ENCODE data around the gene PLPP7. TPM values are rescaled to one million over a fixed set of nuclear protein-coding genes. Genes with fewer than 3 reads are reported as not detected.

PLPP7 gene
- total RNA-seq, 1 donor from 2014 or later: 3.6 TPM

- DNase-seq (ENCODE audit: low read depth, low spot score): no peak
Observed at GRCh38 chr9:131303381-131304321, 14.1 kb downstream of the PLPP7 start.

GRCh38 chr9:131304676-131305355, 15.3 kb downstream of the PLPP7 start:
- no peak for DNase-seq (ENCODE audit: low read depth, low spot score)

DNA sequence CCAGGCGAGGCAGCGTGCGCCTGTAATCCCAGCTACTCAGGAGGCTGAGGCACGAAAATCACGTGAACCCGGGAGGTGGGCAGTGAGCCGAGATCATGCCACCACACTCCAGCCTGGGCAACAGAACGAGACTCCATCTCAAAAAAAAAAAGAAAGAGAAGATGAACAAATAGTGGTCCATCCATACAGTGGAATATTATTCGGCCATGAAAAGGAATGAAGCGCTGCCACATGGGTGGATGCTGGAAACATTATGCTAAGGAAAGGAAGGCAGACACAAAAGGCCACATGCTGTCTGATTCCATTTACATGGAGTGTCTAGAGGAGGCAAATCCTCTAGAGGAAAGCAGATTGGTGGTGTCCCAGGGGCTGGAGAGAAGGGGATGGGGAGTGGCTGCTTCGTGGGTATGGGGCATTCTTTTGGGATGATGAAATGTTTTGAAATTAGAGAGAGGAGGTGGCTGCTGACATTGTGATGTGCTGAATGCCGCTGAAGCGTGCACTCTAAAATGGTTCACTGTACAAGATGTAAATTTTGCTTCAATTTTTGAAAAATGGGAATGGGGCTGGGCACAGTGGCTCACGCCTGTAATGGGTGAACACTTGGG, 17.0 kb downstream of the PLPP7 start:
- no peak for DNase-seq (ENCODE audit: low read depth, low spot score)

GRCh38 chr9:131307974-131308373, 18.5 kb downstream of the PLPP7 start:
- no peak for DNase-seq (ENCODE audit: low read depth, low spot score)

- DNase-seq (ENCODE audit: low read depth, low spot score): no peak
Observed at GRCh38 chr9:131308452-131308851, 18.9 kb downstream of the PLPP7 start.

- DNase-seq (ENCODE audit: low read depth, low spot score): no peak
Observed at GRCh38 chr9:131308906-131309529, 19.5 kb downstream of the PLPP7 start.

DNA sequence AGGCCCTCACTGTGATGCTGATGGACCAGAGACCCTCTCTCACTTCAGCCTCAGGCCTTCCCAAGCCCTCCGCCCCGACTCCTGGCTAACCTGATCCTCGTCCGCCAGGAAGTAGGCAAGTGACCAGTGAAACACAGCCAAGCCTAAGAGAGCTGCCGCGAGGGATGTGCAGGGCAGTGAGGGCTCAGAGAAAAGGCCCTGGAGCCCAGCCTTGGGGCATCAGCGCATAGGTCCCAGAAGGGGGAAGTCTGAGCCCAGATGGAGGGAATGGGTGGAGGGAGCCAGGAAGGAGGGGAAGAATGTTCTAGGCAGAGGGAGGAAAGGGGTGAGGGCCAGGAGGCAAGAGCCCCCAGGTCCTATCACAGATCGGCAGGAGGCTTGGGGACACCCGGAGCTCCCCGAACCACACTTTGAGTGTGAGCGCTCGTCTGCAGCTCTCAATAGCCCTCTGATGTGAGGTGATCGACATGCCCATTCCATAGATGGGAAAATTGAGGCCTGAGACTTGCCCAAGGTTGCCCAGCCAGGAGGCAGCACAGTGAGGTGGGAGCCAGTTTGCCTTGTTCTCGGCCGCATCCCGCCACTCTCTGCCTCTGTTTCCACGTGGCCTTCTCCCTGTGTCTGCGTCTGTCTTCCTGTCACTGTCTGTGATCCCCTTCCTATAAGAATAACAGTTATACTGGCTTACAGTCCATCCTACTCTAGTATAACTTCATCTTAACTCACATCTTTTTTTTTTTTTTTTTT, 20.2 kb downstream of the PLPP7 start:
- DNase-seq (ENCODE audit: low read depth, low spot score): no peak

- no peak for DNase-seq (ENCODE audit: low read depth, low spot score)
Observed at GRCh38 chr9:131310833-131311554, 21.5 kb downstream of the PLPP7 start.

GRCh38 chr9:131312246-131312645, 22.7 kb downstream of the PLPP7 start:
- DNase-seq (ENCODE audit: low read depth, low spot score): no peak

DNA sequence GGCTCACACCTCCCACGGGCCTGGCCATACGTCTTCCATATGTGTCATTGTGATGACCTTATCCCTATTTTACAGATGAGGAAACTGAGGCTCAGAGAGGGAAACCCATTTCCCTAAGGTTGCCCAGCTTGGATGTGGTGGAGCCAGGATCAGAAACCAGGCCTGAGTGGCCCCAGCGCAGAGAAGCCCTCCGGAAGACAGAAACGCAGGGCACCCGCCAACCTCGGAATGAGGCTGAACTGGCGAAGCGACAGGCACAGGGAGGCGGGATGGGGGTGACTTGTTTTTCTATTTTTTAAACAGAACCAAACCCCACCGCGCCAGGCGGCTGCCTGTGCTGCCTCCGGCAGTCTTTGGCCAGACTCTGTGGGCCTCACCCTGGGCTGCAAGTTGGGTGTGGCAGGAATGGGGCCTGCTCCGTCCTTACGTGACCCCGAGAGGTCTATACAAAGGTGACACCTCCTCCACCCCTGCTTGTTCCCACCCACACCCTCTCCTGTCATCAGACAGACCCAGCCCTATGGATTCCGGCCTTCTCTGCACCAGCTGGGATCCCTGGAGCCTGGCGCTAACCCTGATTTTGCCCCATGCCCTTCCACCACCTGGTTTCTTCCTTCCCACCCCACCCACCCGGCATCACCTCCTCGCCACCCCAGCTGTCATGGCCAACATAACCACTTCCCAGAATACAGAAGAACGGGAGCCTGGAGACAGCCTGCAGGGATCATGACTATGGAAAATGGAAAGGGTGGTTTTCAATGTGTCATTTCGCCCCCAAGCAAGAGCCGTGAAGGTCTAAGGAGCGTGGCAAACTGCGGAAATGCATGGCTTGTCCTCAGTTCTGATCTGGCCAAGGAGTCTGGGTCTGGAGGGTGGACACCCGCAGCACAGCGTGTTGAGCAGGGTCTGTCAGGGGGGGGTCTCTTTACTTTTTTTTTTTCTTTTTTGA, 23.6 kb downstream of the PLPP7 start:
- no peak for DNase-seq (ENCODE audit: low read depth, low spot score)

GRCh38 chr9:131318231-131319085, 28.9 kb downstream of the PLPP7 start:
- no peak for DNase-seq (ENCODE audit: low read depth, low spot score)

DNA sequence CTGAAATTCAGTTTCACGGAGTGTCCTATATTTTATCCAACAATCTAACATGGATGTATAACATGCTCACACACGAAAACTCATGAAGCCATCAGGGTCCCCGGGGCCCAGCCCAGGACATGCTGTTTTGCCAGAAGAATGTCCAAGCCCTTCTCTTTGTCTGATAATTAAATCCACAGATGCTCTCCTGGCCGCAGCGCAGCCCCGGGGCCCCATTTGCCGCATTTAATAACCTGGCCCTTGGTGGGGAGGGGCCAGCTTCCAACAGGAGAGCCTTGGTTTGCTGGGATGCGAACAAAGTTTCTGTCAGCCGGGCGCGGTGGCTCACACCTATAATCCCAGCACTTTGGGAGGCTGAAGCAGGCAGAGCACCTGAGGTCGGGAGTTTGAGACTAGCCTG, 30.0 kb downstream of the PLPP7 start:
- no peak for DNase-seq (ENCODE audit: low read depth, low spot score)

DNA sequence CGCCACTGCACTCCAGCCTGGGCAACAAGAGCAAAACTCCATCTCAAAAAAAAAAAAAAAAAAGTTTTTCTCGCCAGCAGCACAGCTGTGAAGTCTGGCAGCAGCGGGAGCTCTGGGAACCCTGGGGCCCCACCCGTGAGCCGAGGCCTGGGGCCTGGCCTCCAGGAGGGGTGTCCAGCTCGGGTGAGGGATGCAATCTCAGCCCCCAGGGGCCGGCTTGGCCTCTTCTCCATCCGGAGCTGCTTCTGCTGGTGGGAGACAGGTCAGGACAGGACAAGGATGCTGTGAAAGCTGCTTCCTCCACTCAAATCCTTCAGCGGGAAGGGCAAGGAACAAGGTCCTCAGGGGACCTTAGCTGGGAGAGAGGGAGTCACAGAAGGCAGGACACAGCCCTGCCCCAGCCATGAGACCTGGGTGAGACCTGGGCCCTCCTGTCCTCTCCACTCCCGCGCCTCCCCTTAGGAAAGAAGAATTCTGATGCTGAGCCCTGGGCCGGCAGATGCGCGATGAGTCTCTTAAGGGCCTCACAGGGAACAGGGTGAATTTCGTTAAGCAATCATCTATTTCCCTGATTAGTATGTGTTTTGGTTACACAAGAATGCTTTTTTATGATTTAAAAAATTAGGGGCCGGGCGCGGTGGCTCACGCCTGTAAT, 30.6 kb downstream of the PLPP7 start:
- DNase-seq (ENCODE audit: low read depth, low spot score): no peak

DNA sequence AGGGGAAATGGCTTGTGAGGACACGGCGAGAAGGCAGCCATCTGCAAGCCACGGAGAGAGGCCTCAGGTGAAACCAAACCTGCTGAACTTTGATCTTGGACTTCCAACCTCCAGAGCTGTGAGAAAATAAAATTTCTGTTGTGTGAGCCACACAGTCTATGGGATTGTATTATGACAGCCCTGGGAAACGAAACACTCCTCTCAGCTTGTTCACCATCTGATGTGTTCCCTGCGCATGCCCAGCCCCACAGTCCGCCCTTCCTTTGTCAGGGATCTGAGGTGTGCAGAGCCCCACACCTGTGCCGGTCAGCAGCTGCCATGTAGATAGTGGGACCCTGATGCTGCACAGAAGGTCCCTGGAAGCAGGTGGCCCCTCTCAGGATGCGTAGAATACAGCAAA, 34.1 kb downstream of the PLPP7 start:
- no peak for DNase-seq (ENCODE audit: low read depth, low spot score)

- no peak for DNase-seq (ENCODE audit: low read depth, low spot score)
Observed at GRCh38 chr9:131324736-131325679, 35.5 kb downstream of the PLPP7 start.

DNA sequence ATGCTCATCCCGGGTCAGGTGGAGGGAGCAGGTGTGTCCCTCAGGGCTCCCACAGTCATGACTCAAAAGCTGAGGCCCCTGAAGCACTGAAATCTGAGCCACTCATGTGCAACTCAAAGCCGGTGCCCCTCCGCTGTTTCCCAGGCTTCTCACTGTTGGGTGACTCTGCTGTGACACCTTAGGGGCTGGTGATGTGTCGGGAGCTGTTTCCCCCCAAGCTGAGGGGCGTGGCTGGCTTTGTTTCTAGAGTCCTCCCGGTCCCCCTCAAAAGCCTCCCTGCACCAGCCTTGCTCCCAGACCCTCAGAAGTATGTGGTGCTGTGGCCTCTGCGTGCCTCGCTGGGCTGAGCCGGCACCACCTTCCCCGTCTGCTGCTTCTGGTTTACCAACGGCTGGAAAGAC, 39.7 kb downstream of the PLPP7 start:
- DNase-seq (ENCODE audit: low read depth, low spot score): no peak
